CD4-positive, CD25-positive, alpha-beta regulatory T cell (primary cell): ENCODE measurements around the gene CASP9. TPM values are rescaled to one million over a fixed set of nuclear protein-coding genes. Genes with fewer than 3 reads are reported as not detected.

Source experiments
- ATAC-seq, 2 donors: fragments of 150-1000 bp; cut with Tn5 transposase; one replicate each; pipeline ENCODE4 v1.10.0; 2021; ENCODE audit warnings: low read depth in 2 of 2, moderate number of reproducible peaks in 2 of 2, moderate library complexity in 1 of 2
- DNase-seq, 3 donors: peaks; one replicate each; pipeline versions ENCODE4 v3.0.0 to v3.0.0-alpha.2; 2012 to 2022; ENCODE audit warnings: mixed read lengths in 1 of 3
- H3K27ac ChIP-seq: one replicate; pipeline ENCODE4 v1.7.0; 2013; ENCODE audit warnings: mild to moderate bottlenecking, low read length; ENCODE audit not compliant: insufficient read depth, poor library complexity, severe bottlenecking
- H3K27me3 ChIP-seq: one replicate; pipeline ENCODE4 v1.7.0; 2013; ENCODE audit warnings: low read length; ENCODE audit not compliant: control insufficient read depth, insufficient read depth
- H3K36me3 ChIP-seq: one replicate; pipeline ENCODE4 v1.7.0; 2013; ENCODE audit warnings: mild to moderate bottlenecking, low read length, moderate library complexity; ENCODE audit not compliant: control insufficient read depth, insufficient read depth
- H3K4me1 ChIP-seq: 2 replicates; pipeline ENCODE4 v1.7.0; 2013; ENCODE audit warnings: mild to moderate bottlenecking, low read length; ENCODE audit not compliant: insufficient read depth, control insufficient read depth, poor library complexity, severe bottlenecking
- H3K4me3 ChIP-seq: one replicate; pipeline ENCODE4 v1.7.0; 2013; ENCODE audit warnings: low read depth, mild to moderate bottlenecking, low read length, moderate library complexity
- H3K9me3 ChIP-seq, 2 experiments: 1 replicate in 1 of 2; 2 replicates in 1 of 2; pipeline ENCODE4 v1.7.0; 2013; ENCODE audit warnings: low read length in 2 of 2, mild to moderate bottlenecking in 1 of 2, moderate library complexity in 1 of 2; ENCODE audit not compliant: control insufficient read depth in 2 of 2
- H3K27ac Mint-ChIP-seq, 3 donors: one replicate each; pipeline ENCODE4 v1.8.0; 2020 to 2022; ENCODE audit warnings: mild to moderate bottlenecking in 3 of 3, mixed read lengths in 3 of 3, moderate library complexity in 2 of 3
- H3K27me3 Mint-ChIP-seq: one replicate; pipeline ENCODE4 v1.8.0; 2022; ENCODE audit warnings: mild to moderate bottlenecking, mixed read lengths
- H3K36me3 Mint-ChIP-seq: one replicate; pipeline ENCODE4 v1.8.0; 2020; ENCODE audit warnings: mixed read lengths
- H3K4me1 Mint-ChIP-seq, 4 donors: one replicate each; pipeline ENCODE4 v1.8.0; 2020 to 2022; ENCODE audit warnings: mixed read lengths in 4 of 4, mild to moderate bottlenecking in 1 of 4
- H3K4me3 Mint-ChIP-seq, 4 donors: one replicate each; pipeline ENCODE4 v1.8.0; 2020 to 2022; ENCODE audit warnings: mild to moderate bottlenecking in 4 of 4, mixed read lengths in 4 of 4, moderate library complexity in 3 of 4
- H3K9me3 Mint-ChIP-seq, 7 donors: one replicate each; pipeline ENCODE4 v1.8.0; 2020 to 2022; ENCODE audit warnings: mixed read lengths in 7 of 7, mild to moderate bottlenecking in 3 of 7, moderate library complexity in 2 of 7
- polyA plus RNA-seq, 4 donors: library from polyadenylated mRNA; unstranded; fragments of 300-500 nt; fragmentation: Illumina TruSeq; gene quantifications; one replicate each; pipeline ENCODE4 v1.2.3, GENCODE V29; 2021
- total RNA-seq: library from RNA; stranded (reverse); gene quantifications from one replicate; pipeline ENCODE4 v1.2.3, GENCODE V29; 2022

Gene CASP9
- total and polyA plus RNA-seq, 5 donors from 2014 or later = 5.8 to 11.7 (median 7.8) TPM

DNA sequence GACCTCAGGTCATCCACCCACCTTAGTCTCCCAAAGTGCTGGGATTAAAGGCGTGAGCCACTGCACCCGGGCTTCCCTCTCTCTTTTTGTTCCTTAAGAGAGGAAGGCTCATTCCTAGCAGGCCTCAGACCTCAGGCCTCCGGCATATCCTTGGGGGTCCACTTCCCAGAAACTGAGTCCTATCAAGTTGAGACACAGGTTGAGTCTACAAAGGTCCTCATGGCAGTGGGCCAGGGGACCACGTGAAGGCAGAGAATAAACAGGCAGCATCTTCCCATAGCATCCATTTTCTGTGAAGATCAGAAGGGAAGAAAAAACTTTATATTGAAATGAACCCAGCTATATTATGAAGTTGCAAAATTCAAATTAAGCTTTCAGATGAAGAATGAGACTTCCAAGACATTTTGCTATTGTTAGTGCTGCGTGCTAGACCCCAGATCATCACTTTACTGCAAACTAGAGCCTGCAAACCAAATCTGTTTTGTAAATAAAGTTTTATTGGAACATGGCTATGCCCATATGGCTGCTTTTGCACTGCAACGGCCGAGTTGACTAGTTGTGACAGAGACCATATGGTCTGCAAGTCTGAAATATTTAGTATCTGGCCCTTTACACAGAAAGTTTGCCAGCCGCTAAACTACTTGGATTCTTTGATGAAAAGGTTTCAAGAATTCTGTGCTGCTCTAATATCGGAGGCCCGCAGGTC, 71.0 kb downstream of the CASP9 start:
- H3K27ac ChIP-seq = no peak overlapping the region
- Mint-ChIP-seq H3K4me3 (no peak overlapping the region), H3K9me3 (peaks cover 0 to 2% (median 0%) of the 10 kb centered on the region in 7 donors), H3K27ac (no peak overlapping the region), H3K36me3 (no peaks in the 10 kb centered on the region), H3K27me3 (peaks cover 4% of the 10 kb centered on the region), H3K4me1 (no peaks in the 10 kb centered on the region)
- H3K9me3 ChIP-seq = no peaks in the 10 kb centered on the region
- DNase-seq (no peak), ATAC-seq (no peak)
- H3K4me3 ChIP-seq = no peak overlapping the region
- no peaks in the 10 kb centered on the region for H3K36me3 ChIP-seq
- no peaks in the 10 kb centered on the region for H3K27me3 ChIP-seq
- no peaks in the 10 kb centered on the region for H3K4me1 ChIP-seq

DNA sequence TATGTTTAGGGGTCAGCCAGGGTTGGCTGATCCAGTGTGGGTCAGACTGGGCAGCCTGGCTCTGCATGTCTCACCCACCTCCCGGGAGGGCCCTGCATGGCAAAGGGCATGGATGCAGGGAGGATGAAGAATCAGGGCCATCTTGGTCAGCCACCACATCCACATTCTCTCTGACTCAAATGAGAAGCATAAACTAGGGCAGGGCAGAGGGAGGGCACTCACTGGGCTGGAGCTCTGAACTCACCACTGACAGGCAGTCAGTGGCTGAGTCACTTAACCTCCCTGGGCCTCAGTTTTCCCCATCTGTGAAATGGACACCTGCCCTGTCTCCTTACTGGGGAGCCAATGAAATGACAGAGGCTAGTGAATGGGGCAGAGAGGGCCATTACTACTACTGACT, 71.8 kb downstream of the CASP9 start:
- ATAC-seq (no peak), DNase-seq (no peak)
- H3K4me1 ChIP-seq = no peaks in the 10 kb centered on the region
- Mint-ChIP-seq H3K27me3 (peaks cover 4% of the 10 kb centered on the region), H3K4me1 (no peaks in the 10 kb centered on the region), H3K9me3 (peaks cover 0 to 2% (median 0%) of the 10 kb centered on the region in 7 donors), H3K36me3 (no peaks in the 10 kb centered on the region), H3K4me3 (no peak overlapping the region), H3K27ac (no peak overlapping the region)
- H3K9me3 ChIP-seq = no peaks in the 10 kb centered on the region
- H3K27ac ChIP-seq = no peak overlapping the region
- no peaks in the 10 kb centered on the region for H3K36me3 ChIP-seq
- no peaks in the 10 kb centered on the region for H3K27me3 ChIP-seq
- H3K4me3 ChIP-seq = no peak overlapping the region

DNA sequence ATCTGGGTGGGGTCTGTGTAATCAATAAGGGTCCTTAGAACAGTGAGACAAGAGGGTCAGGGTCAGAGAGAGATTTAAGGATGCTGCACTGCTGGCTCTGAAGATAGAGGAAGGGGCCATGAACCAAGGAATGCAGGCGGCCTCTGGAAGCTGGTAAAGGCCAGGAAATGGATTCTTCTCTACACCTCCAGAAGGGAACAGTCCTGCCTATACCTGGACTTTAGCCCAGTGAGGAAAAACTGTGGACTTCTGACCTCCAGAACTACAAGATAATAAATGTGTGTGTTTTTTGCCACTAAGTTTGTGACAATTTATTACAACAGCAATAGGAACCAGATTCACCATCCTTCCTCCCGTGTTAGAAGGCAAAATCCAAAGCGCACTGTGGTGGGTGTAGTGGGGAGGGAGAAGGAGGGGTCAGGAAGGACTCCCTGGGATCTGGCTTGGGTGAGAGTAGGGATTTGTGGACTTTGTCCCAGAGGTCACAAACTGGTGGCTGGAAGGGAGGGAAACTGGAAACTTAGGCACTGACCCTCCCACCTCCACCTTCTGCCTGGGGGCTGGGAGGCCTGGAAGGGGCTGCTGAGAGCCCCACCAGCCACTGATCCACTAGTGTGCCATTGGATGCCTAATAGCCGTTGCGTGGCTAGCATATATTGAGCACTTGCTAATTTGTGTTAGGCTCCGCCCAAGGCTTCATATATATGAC, 72.8 kb downstream of the CASP9 start:
- no peak overlapping the region for H3K4me3 Mint-ChIP-seq
- Histone ChIP-seq H3K36me3 (no peaks in the 10 kb centered on the region), H3K4me1 (no peaks in the 10 kb centered on the region), H3K27ac (no peak overlapping the region), H3K9me3 (no peaks in the 10 kb centered on the region), H3K27me3 (no peaks in the 10 kb centered on the region), H3K4me3 (no peak overlapping the region)
- peaks cover 0 to 3% (median 0%) of the 10 kb centered on the region in 7 donors for H3K9me3 Mint-ChIP-seq
- DNase-seq (no peak), ATAC-seq (no peak)
- H3K4me1 Mint-ChIP-seq = no peaks in the 10 kb centered on the region
- H3K27ac Mint-ChIP-seq = no peak overlapping the region
- no peaks in the 10 kb centered on the region for H3K36me3 Mint-ChIP-seq
- peaks cover 4% of the 10 kb centered on the region for H3K27me3 Mint-ChIP-seq

DNA sequence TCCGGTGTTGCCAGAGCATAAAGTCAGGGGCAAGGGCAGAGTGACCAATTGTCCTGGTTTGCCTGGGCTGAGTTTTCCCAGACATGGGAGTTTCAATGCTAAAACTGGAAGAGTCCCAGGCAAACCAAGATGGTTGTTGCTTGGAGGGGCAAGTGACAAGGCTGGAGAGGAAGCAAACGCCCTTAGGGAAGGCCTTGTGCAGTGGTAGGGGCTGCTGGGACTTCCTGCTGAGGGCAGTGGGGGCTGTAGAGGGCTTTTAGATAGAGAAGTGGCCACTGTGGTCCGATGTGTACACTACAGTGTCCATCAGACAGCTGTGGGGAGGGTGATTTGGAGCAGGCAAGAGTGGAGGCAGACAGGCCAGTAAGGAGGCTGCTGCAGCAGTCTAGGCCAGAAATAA, 74.4 kb downstream of the CASP9 start:
- no peaks in the 10 kb centered on the region for H3K27me3 ChIP-seq
- Mint-ChIP-seq H3K4me3 (no peak overlapping the region), H3K36me3 (no peaks in the 10 kb centered on the region), H3K27ac (no peak overlapping the region), H3K9me3 (peaks cover 0 to 3% (median 0%) of the 10 kb centered on the region in 7 donors), H3K27me3 (peaks cover 4% of the 10 kb centered on the region), H3K4me1 (no peaks in the 10 kb centered on the region)
- no peaks in the 10 kb centered on the region for H3K36me3 ChIP-seq
- no peaks in the 10 kb centered on the region for H3K9me3 ChIP-seq
- DNase-seq = no peak
- no peaks in the 10 kb centered on the region for H3K4me1 ChIP-seq
- H3K4me3 ChIP-seq = no peak overlapping the region
- ATAC-seq = no peak
- no peak overlapping the region for H3K27ac ChIP-seq

DNA sequence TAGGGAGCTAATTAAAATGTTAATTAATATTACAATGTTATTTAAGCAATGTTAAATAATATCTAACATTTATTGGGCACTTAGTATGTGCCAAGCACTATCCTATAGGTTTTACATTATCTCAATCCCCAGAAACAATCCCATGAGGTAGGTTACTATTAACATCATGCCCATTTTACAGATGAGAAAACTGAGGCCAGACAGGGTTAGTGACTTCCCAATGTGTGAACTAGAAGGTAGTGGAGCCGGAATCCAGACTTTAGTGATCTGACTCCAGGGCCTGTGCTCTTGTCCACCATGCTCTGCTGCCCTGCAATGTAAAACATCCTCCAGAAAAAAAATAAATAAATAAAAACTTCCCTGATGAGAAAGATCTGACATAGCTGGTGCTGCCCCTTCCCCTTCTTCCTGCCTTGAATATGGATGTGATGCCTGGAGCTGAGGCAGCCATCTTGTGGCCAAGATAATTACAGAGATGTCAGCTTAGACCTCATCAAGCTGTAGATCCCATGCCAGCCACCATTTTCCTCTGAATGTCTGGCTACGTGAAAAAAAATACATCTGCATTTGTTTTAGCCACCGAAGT, 75.0 kb downstream of the CASP9 start:
- H3K4me1 ChIP-seq = no peaks in the 10 kb centered on the region
- H3K27ac Mint-ChIP-seq = no peak overlapping the region
- DNase-seq = no peak
- peaks cover 0 to 3% (median 0%) of the 10 kb centered on the region in 7 donors for H3K9me3 Mint-ChIP-seq
- H3K4me1 Mint-ChIP-seq = no peaks in the 10 kb centered on the region
- H3K4me3 Mint-ChIP-seq = no peak overlapping the region
- H3K4me3 ChIP-seq = no peak overlapping the region
- no peaks in the 10 kb centered on the region for H3K36me3 ChIP-seq
- no peaks in the 10 kb centered on the region for H3K36me3 Mint-ChIP-seq
- H3K9me3 ChIP-seq = no peaks in the 10 kb centered on the region
- H3K27me3 ChIP-seq = no peaks in the 10 kb centered on the region
- ATAC-seq = no peak
- peaks cover 4% of the 10 kb centered on the region for H3K27me3 Mint-ChIP-seq
- no peak overlapping the region for H3K27ac ChIP-seq

DNA sequence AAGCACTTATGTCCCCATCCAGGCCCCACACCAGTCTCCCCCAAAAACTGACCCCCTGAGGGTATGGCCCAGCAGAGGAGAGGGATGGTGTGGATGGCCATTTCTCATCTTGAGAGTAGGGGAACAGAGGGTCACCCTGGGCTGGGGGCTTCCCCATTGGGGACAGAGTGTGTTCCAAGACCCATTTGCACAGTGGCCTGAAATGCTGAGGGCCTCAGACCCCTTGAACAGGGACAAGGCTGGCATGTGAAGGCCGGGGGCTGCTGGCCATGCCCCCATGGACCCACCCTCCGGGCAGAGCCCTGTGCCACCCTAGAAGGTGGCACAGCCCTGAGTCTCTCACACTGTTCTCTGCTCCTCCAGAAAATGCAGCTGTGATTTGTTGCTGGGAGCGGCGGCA, 77.8 kb downstream of the CASP9 start:
- Histone ChIP-seq H3K27me3 (no peaks in the 10 kb centered on the region), H3K9me3 (no peaks in the 10 kb centered on the region), H3K27ac (no peak overlapping the region), H3K4me3 (no peak overlapping the region), H3K36me3 (no peaks in the 10 kb centered on the region), H3K4me1 (no peaks in the 10 kb centered on the region)
- Mint-ChIP-seq H3K27me3 (no peaks in the 10 kb centered on the region), H3K36me3 (no peaks in the 10 kb centered on the region), H3K4me3 (no peak overlapping the region), H3K9me3 (peaks cover 0 to 3% (median 0%) of the 10 kb centered on the region in 7 donors), H3K4me1 (no peaks in the 10 kb centered on the region), H3K27ac (peak overlapping the region in 1 of 3 donors; percentile 67)
- ATAC-seq = no peak
- no peak for DNase-seq

DNA sequence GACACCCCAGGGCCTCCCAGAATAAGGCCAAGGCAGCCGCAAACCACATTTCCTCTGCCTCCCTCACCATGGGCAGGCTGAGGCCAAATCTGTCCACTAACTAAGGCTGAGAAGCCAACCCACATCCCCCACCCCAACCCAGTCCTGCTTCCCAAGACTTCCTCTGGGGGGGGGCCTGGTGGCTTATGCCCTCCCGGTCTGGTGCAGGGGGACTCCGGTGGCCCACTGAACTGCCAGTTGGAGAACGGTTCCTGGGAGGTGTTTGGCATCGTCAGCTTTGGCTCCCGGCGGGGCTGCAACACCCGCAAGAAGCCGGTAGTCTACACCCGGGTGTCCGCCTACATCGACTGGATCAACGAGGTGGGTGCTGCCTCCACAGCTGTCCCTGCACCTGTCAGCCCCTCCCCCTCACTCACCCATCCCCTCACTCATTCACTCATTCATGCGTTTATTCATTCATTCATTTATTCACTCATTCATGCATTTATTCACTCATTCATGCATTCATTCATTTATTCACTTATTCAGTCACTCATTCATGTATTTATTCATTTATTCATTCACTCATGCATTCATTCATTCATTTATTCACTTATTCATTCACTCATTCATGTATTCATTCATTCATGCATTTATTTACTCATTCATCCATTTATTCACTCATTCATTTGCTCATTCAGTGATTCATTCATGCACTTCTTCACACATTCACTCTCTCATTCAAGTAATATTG, 78.5 kb downstream of the CASP9 start:
- no peaks in the 10 kb centered on the region for H3K4me1 Mint-ChIP-seq
- H3K27ac Mint-ChIP-seq = peak overlapping the region in 1 of 3 donors; percentile 67
- ATAC-seq (no peak), DNase-seq (no peak)
- no peaks in the 10 kb centered on the region for H3K36me3 ChIP-seq
- H3K27ac ChIP-seq = no peak overlapping the region
- no peaks in the 10 kb centered on the region for H3K9me3 ChIP-seq
- H3K4me3 ChIP-seq = no peak overlapping the region
- peaks cover 0 to 3% (median 0%) of the 10 kb centered on the region in 7 donors for H3K9me3 Mint-ChIP-seq
- no peak overlapping the region for H3K4me3 Mint-ChIP-seq
- H3K27me3 Mint-ChIP-seq = no peaks in the 10 kb centered on the region
- no peaks in the 10 kb centered on the region for H3K36me3 Mint-ChIP-seq
- H3K27me3 ChIP-seq = no peaks in the 10 kb centered on the region
- no peaks in the 10 kb centered on the region for H3K4me1 ChIP-seq
